Stimulated activated CD4-positive, alpha-beta T cell treated with anti-CD3 and anti-CD28 coated beads, Interleukin-1b, Interleukin-23, amount 100 ng/mL, for 48 hours (primary cell): ENCODE data around the gene RAB40B.

Experiments
- DNase-seq: peaks from one replicate; pipeline ENCODE4 v3.0.0-alpha.2; 2020

Gene RAB40B

DNA sequence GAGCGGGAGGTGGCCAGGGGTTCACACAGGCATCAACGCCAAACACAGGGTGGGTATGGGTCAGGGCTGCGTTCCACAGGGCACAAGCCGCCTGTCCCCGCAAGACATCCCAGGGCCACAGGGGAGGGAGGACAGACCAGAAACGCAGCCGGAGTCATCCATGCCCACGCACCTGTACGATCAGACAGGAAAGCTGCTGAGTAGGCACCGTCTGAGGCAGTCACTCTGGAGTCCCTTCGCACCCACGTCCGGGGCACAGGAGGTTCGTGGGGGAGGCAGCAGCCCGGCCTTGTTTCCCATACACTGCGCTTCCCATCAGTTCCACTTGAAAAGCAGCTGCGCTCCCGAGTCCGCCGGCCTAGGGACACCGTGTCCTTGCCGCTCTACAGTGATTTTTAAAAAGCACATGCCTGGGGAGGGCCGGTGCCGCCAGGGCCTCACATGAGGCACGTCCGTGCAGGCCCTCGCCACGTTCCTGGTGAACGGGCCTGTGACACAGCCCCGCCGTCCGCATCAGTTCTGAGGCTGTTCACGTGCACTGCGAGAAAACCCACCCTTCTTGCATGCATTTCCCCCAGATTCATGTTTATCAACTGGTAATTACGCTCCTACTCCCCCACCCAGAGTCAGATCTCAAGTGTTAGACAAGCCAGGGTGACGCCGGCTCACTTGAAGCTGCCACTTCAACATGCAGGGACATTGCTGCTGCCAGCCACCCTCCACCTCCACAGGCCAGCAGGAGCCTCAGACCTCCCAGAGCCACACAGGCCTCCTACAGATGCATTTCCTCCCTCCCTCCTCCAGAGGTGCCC is 85.0 kb downstream of the RAB40B start:
- DNase-seq = no peak

GRCh38 chr17:82611140-82612058 is 87.1 kb downstream of the RAB40B start:
- no peak for DNase-seq

DNA sequence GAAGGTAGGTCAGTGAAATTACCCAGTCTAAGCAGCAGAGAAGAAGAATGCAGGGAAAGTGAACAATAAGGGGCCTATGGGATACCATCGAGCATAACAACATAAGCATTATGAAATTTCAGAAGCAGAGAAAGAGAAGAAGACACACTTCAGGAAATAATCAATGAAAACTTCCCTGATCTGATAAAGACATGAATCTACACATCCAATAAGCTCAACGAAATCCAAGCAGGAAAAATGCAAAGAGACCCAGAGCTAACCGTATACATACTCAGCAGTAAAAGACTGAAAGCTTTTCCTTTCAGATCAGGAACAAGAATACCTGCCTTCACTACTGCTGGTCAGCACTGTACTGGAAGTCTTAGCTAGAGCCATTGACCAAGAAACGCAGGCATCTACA is 88.8 kb downstream of the RAB40B start:
- no peak for DNase-seq

- DNase-seq = no peak
Observed at GRCh38 chr17:82608816-82609215, 89.7 kb downstream of the RAB40B start.

DNA sequence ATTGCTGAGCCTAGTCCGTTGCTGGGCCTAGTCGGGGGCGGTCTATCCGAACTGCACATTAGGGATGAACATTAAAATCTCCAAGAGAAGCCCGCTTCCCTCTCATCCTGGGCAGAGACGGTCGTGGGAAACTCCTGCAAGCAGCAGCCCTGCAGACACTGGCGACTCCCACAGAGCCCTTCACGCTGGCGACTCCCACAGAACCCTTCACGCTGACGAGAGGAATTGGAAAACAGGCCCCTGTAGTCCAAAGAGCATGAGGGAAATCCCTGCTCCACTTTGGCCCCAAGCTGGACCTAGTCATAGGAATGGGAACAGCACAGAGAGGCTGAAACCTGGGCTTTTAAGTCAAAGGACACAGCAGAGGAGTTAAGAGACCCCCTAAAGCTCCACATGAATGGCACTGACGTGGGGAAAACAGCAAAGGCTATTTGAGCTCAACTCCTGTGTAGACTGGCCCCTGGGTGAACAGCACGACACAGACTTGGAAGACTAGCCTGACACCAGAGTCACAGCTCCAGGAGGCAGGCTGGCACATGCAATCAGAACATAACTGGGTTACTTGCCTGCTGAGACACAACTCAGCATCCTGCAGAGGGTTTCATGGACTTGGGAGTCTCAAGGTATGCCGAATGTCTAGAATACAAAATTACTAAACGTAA is 92.4 kb downstream of the RAB40B start:
- no peak for DNase-seq
